Measurements from ENCODE around the gene AFF3. TPM values are rescaled to one million over a fixed set of nuclear protein-coding genes. Genes with fewer than 3 reads are reported as not detected.
A peak's percentile ranks its signal among the peaks of the same experiment; 100 is the strongest.

The AFF3 gene
- total RNA-seq, 2 donors from 2014 or later: 9.9 to 20.1 TPM

- TF ChIP-seq CTCF (IDR thresholded peaks at IDR 0.05): no peak
- Histone ChIP-seq H3K4me3 (no peak overlapping the region), H3K27me3 (replicated peaks; ENCODE audit: insufficient read depth) (no peaks in the 10 kb centered on the region), H3K27ac (no peak overlapping the region), H3K9me3 (no peaks in the 10 kb centered on the region), H3K4me1 (ENCODE audit: control insufficient read depth in 1 of 2, low read depth in 2 of 2) (peaks cover 0 to 33% of the 10 kb centered on the region in 2 donors), H3K36me3 (no peaks in the 10 kb centered on the region)
- no peak for ATAC-seq (ENCODE audit: insufficient number of reproducible peaks, low FRiP score, low read depth)
- no peak for DNase-seq (ENCODE audit: low spot score)
These were observed 490.3 kb downstream of the AFF3 start for GRCh38 chr2:99651930-99652670.

GRCh38 chr2:99648906-99649789 lies 493.2 kb downstream of the AFF3 start:
- no peak for ATAC-seq (ENCODE audit: insufficient number of reproducible peaks, low FRiP score, low read depth)
- DNase-seq (ENCODE audit: low spot score): no peak
- Histone ChIP-seq H3K36me3 (no peaks in the 10 kb centered on the region), H3K27ac (peak overlapping the region in 1 of 2 donors; percentile 19), H3K9me3 (no peaks in the 10 kb centered on the region), H3K27me3 (replicated peaks; ENCODE audit: insufficient read depth) (no peaks in the 10 kb centered on the region), H3K4me1 (ENCODE audit: control insufficient read depth in 1 of 2, low read depth in 2 of 2) (peaks cover 0 to 33% of the 10 kb centered on the region in 2 donors), H3K4me3 (no peak overlapping the region)
- TF ChIP-seq CTCF (IDR thresholded peaks at IDR 0.05): no peak

GRCh38 chr2:99648178-99648844 lies 494.1 kb downstream of the AFF3 start:
- no peak for TF ChIP-seq CTCF (IDR thresholded peaks at IDR 0.05)
- H3K27ac ChIP-seq: peak overlapping the region; percentile 9 to 19
- H3K27me3 ChIP-seq (replicated peaks; ENCODE audit: insufficient read depth): no peaks in the 10 kb centered on the region
- DNase-seq (ENCODE audit: low spot score): peak; percentile 19
- H3K4me3 ChIP-seq: peak overlapping the region; percentile 25
- H3K9me3 ChIP-seq: no peaks in the 10 kb centered on the region
- no peaks in the 10 kb centered on the region for H3K36me3 ChIP-seq
- peaks cover 0 to 42% of the 10 kb centered on the region in 2 donors for H3K4me1 ChIP-seq (ENCODE audit: control insufficient read depth in 1 of 2, low read depth in 2 of 2)
- peak; percentile 61 for ATAC-seq (ENCODE audit: insufficient number of reproducible peaks, low FRiP score, low read depth)

GRCh38 chr2:99645960-99646359 lies 496.4 kb downstream of the AFF3 start:
- Histone ChIP-seq H3K36me3 (no peaks in the 10 kb centered on the region), H3K9me3 (no peaks in the 10 kb centered on the region), H3K27me3 (replicated peaks; ENCODE audit: insufficient read depth) (no peaks in the 10 kb centered on the region), H3K4me3 (no peak overlapping the region), H3K4me1 (ENCODE audit: control insufficient read depth in 1 of 2, low read depth in 2 of 2) (peaks cover 0 to 47% of the 10 kb centered on the region in 2 donors), H3K27ac (no peak overlapping the region)
- TF ChIP-seq CTCF (IDR thresholded peaks at IDR 0.05): no peak
- no peak for ATAC-seq (ENCODE audit: insufficient number of reproducible peaks, low FRiP score, low read depth)
- DNase-seq (ENCODE audit: low spot score): no peak

- no peaks in the 10 kb centered on the region for H3K9me3 ChIP-seq
- peaks cover 0 to 54% of the 10 kb centered on the region in 2 donors for H3K4me1 ChIP-seq (ENCODE audit: control insufficient read depth in 1 of 2, low read depth in 2 of 2)
- H3K27me3 ChIP-seq (replicated peaks; ENCODE audit: insufficient read depth): no peaks in the 10 kb centered on the region
- DNase-seq (ENCODE audit: low spot score) (no peak), ATAC-seq (ENCODE audit: insufficient number of reproducible peaks, low FRiP score, low read depth) (no peak)
- H3K4me3 ChIP-seq: no peak overlapping the region
- no peak for TF ChIP-seq CTCF (IDR thresholded peaks at IDR 0.05)
- no peak overlapping the region for H3K27ac ChIP-seq
- H3K36me3 ChIP-seq: no peaks in the 10 kb centered on the region
These were observed 498.0 kb downstream of the AFF3 start for GRCh38 chr2:99644419-99644787.
